ENCODE data around the gene FBXW10B.
"Not testable (repeated sequence)": the region's sequence is repeated elsewhere in the genome, so short reads cannot be mapped to it uniquely, and the experiment has no call there.

The FBXW10B gene

DNA sequence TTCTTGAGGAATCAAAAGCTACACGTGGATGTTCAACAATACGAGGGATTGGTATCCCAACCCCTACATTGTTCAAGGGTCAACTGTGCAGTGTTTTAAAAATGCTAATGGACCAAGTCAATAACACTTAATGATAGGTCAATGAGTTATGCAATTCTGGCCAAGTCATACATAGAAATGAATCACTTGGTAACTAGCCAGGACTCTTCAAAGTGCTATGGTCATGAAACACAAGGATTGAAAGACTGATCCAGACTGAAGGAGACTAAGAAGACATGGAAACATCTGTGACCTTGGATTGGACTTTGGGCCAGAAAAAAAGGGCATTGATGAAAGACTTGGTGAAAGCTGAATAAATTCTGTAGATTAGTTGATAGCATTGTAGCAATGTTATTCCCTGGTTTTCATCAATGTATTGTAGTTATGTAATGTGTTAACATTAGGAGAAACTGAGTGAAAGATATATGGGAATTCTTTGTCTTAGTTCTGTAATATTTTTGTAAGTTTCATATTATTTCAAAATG, 11.5 kb upstream of the FBXW10B start:
- DNase-seq, result not testable (repeated sequence)

DNA sequence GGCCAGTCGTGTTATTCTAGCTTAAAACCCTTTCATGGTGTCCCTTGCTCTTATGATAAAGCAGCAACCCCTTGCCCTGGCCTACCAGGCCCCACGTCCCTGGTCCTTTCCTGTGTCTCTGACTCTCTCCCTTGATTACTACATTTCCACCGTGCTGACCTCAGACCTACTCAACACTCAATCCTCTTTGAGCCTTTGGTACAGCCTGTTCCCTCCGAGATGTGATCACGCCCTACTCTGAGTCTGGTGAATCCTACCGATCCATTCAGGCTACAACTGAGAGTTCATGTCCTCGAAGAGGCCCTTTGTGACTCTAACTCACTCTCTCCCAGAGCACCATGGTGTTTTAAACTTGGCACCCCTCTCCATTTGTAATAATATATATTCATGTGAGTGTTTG, 10.5 kb upstream of the FBXW10B start:
- DNase-seq, result not testable (repeated sequence)

DNA sequence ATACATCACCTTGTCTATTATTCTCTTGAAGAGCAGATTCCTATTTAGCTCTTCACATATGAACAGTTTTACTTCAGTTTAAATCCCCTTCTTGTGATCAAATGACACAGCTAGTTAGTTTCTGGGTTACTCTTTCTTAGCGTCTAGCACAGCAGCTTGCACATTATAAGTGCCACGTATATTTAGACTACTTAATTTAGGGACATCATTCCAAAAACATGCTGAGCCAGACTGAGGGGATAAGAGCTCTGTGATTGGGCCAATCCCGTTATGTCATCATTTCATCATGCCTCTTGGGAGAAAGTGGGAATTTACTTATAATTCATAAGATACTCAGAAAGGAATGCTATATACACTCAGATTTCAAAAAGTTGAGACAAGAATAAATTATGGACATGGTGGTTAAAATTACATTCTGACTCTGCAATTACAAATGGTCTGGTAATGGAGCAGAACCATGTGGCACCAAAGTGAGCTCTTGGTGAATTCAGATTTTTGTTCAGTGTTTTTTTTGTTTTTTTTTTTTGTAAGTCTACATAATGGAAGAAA, 4.2 kb upstream of the FBXW10B start:
- DNase-seq, result not testable (repeated sequence)

DNA sequence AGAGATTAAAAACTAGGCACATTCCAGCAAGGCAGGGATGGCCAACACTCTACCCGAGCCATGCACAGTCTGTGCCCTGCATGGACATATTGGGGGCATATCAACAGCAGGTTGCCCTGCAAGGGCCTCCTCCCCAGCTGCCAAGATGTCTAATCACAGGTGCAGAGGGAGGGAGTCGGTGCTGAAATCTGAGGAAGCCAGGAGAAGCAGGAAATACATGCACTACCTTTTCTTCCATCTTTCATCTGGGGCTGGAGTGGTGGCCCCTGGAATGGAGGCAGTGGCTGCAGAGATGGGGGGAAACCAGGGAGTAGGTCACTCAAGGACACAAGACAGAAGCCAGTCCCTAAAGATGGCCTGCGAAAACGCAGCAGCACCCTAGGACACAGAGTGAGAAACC, 3.8 kb upstream of the FBXW10B start:
- DNase-seq, result not testable (repeated sequence)

DNA sequence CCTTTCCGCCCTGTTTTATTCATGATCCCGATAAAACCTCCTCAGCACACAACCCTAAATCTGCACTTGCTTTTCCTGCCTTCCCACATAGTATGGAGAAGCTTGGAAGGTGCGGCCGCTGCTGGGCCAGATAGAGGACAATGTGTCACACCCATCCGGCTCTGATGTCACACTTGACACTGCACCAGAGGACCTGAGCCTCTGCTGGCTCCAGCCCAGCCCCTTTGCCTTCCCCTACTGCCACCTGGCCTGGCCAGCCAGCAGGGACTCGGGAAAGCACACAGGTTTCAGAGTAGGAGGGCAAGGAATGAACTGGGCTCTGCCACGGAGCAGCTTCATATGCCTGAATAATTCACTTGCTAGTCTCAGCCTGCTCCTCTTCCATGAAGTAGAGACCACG, 2.6 kb upstream of the FBXW10B start:
- not testable (repeated sequence) for DNase-seq

DNA sequence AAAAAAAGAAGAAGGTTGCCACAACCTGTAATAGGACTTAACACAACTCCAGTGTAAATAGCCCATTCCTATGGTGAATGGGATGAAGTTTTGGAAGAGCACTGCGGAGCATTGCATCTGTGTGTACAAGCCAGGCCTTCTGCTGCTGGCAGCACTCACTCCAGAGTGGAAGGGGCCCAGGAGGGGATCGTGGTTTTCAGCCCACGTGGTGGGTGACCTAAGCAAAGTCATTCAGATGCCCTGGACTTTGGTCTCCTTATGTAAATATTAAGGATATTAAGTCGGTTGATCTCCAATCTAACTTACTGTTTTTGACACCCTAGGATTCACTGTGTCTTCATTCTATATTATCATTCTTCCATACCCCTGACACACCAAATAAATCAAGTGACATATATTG, 2.7 kb downstream of the FBXW10B start:
- DNase-seq, result not testable (repeated sequence)

DNA sequence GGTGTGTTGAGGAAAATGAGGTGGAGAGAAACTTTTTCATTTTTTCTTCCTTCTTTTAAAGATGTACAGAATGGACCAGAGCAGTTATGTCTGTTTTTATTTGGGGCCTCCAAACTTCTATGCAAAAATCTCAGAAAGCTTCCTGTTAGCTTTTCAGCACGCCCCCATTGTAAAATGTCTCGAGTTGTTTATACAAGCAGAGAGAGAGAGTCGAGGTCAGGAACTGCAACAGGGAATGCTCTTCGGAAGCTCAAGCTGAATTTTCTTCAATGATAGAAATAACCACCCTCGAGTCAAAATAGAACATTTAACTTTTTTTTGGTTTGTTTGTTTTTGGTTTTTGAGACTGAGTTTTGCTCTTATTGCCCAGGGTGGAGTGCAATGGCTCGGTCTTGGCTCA, 3.7 kb downstream of the FBXW10B start:
- DNase-seq, result not testable (repeated sequence)

DNA sequence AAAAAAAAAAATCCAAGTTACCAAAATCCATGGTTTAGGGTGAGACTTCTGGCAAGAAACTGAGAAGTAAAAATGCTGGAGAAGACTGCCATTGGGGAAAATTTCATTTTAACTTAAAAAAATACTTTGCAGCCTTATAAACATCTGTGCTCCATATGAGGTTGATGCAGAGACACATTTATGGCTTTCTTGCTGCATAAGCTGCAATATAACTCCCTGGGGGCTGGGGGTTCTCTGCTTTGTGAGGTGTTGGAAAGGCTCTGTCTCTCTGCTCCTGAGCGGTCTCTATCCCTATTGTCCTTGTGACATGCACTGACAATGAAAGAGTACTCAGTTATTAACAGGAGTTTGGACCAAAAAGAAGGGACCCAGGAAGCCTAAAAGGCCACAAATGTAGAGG, 6.4 kb downstream of the FBXW10B start:
- not testable (repeated sequence) for DNase-seq

DNA sequence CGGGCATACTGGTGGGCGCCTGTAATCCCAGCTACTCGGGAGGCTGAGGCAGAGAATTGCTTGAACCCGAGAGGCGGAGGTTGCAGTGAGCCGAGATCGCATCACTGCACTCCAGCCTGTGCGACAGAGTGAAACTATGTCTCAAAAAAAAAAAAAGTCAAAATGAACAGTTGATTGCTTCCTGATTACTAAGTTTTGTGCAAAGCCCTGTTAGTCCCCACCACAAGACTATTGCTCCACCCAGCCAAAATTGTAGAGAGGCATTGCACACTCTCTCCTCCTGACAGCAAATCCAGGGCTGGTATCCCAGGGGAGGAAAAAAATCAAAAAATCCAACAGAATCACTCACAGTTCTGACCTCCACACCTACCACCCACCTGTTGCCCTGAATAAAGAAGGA, 26.5 kb downstream of the FBXW10B start:
- DNase-seq, result not testable (repeated sequence)

DNA sequence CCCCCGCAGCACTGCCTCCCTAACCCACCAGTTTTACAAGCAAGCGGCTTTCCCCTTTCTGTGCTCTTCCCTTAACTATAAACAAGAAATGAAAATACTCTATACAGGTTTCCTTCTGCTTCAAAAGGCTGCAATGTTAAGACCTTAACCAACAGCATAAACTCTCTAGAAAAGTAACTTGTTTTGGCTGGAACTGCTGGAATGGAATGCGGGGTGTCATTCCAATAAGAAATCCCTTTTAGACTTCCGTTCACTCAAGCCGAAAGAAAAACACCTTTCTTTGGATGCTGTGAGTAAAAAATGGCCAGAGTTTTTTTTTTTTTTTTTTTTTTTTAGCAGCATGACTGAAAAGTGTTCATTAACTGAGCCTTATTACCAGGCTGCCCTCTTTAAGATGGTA, 27.5 kb downstream of the FBXW10B start:
- not testable (repeated sequence) for DNase-seq

DNA sequence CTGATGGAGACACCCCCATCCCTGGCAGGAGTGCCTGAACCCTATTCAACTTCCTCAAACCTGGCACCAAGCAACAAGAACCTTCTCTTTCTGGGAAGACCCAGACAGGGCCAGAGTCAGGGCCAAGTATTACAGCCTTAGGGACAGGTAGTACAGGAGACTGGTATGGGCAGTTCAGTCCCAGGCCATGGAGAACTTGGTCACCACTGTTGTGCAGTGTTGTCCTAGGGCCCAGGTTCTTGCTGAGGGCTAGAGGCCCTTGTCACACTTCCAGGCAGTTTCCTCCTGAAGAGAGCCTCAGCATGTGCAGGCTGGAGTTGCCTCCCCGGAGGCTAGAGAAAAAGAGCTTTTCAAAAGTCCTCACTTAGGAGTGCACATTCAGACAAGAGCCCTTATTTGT, 28.7 kb downstream of the FBXW10B start:
- DNase-seq, result not testable (repeated sequence)

DNA sequence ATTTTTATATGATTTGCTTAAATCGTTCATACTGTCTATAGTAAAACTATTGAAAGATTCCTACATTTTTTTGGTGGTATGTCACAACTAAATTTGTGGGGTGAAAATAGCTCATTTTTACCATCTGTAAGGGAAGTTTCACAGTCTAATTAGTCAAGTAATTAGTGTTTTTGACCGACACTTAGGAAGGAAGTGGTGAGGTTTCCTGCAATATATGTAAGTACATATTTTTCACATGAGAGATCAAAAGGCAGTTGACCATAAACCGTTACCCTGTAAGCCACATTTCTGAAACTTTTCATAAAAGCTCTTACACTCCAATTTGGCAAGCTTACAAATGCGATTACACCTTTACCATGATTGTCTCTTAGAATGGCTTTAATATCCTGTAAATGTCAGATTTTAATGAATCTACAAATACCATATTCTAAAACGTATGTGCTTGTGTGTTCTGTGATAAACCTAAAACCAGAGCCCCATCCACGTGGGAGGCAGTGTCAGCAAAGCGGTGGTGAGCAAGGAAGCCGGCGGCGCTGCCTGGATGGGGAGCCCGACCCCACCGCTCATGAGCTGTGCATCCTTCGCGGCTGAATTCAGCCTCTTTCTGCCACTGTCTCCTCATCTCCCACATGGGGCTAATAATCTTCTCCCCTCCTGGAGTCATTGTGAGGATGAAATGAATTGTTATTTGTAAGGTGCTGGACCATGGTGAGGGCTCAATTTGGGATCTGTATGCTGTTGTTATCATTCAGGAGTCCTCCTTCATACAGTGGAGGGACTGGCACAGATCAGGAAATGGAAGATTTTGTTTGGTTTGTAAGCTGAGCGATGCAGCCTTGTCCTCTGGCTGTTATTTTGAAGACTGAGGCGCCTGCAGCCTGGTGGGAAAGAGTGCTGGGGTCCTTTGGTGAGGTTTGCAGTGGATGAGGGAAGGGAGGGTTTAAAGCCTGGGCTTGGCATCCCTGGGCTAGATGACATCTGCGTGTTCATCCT, 29.7 kb downstream of the FBXW10B start:
- DNase-seq, result not testable (repeated sequence)

DNA sequence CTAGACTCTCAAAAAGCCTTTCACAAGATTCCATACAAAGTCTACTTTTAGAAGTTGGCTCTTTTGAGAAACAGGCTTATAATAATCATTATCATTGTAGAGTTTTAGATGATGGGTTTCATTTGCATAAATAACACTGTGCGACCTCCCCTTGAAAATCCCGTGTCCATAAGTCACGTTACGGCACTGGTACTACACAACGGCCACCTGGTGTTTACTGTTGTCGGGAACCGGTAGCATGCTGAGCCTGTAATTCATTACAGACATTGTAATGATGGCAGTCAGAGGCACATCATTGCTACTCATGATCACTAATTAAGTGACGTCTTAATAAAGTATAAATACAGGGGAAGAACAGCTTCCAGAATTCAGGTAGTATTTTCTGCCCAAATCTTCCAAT, 31.5 kb downstream of the FBXW10B start:
- not testable (repeated sequence) for DNase-seq

DNA sequence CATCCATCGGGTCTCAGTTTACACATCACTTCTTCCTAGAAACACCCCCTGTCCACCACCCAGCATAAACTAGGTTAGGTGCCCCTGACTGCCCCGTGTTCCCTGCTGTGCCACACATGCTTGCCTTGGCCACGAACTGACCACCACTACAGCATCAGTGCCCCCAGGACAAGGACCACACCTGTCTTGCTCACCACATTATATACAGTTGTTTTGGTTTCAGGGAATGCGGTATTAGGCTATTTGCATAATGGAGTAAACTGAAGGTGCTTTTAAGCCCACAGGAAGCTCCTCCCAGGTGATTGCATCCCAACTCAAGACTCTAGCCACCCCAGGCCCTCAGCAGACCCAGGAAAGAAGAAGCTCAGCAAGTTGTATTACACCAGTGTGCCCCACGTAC, 36.2 kb downstream of the FBXW10B start:
- DNase-seq, result not testable (repeated sequence)

DNA sequence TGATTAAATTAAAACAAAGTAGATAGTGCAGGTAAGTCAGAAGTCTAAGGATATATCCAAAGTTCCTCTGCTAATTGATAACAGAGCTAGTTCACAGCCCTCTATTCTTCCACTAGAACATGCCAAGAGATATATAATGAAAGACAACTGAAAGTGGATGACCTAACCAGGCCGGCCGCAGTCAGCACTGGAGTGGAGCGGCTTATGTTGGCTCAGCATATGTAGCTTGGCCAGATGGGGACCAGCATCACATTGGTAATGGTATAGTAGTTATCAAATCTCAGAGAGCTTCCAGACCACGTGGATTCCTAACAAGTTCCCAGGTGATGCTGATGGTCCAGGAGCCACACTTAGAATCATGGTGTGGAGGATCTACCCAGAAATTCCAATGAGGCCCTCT, 38.0 kb downstream of the FBXW10B start:
- not testable (repeated sequence) for DNase-seq

DNA sequence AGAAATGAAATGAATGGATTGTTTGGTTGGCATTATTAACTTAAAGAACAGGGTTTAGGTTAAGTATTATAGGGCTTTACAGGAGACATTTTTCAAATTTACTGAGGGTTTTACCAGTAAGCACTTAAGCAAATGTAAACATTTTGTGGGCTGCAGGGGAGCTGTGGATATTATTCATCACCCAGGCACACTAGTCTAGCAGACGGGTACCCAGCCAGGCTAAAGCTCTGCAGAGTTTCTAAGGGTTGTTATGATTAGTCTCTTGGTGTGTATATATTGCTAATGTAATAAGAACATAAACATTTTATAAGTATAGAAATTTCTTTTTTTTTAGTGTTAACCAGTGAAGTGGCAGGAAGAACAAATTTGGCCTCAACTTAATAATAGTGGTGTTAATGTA, 42.7 kb downstream of the FBXW10B start:
- not testable (repeated sequence) for DNase-seq

DNA sequence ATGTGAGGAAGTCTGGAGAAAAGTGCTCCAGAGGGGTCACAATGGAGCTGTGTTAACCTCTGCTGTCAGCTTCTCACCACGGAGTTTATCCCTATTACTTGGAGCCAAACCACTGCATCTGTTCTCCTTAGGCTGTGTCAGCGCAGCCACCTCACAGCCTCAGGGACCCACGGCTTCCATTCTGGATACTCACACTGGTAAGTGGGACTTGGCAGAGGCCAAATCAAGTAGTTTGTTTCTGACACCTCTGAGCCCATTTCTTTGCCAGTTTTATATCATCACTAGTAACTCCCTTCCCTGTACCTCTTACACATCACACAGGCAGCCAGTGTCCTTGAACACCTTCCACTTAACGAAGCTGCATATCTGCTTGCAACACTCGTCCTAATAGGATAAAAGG, 44.8 kb downstream of the FBXW10B start:
- not testable (repeated sequence) for DNase-seq

DNA sequence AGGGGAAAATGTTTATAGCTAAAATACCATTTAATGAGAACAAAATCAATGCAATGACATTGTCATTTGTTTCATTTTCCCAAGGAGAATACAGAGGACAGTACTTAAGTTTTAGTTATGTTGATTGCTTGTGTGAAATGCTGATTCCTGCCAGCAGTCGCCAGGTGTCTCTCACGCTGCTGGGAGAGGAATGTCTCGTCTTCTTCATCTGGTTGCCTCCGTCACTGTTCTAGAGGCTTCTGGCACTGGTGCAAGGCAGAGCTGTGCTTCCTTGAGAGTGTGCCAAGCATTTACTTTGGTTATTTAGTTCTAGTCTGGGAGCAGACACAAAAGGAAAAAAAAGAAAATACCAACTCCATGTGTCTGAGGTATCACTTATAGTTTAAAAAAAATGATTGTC, 45.6 kb downstream of the FBXW10B start:
- not testable (repeated sequence) for DNase-seq

All from NCI-H1930 (cell line).